D721Med (cell line): ENCODE results near the gene LCT.

ENCODE experiments used
- DNase-seq: peaks from one replicate; pipeline ENCODE4 v3.0.0; 2011; ENCODE audit warnings: low spot score; ENCODE audit not compliant: insufficient read length
- FAIRE-seq: peaks from 2 replicates; lab custom pipeline; 2011; peaks lifted over from hg19 to GRCh38; lab: Jason Lieb, UNC
- TF ChIP-seq, protein P1 (sequence below): IDR thresholded peaks from 2 replicates; pipeline ENCODE4 v1.5.1; 2012; ENCODE audit warnings: mild to moderate bottlenecking, control low read depth; ENCODE audit not compliant: insufficient read depth; ENCODE audit errors: missing control alignments

Gene LCT

GRCh38 chr2:135786823-135787222 is 50.2 kb downstream of the LCT start:
- FAIRE-seq (peak; percentile 60), DNase-seq (no peak)
- TF ChIP-seq, protein P1, sequence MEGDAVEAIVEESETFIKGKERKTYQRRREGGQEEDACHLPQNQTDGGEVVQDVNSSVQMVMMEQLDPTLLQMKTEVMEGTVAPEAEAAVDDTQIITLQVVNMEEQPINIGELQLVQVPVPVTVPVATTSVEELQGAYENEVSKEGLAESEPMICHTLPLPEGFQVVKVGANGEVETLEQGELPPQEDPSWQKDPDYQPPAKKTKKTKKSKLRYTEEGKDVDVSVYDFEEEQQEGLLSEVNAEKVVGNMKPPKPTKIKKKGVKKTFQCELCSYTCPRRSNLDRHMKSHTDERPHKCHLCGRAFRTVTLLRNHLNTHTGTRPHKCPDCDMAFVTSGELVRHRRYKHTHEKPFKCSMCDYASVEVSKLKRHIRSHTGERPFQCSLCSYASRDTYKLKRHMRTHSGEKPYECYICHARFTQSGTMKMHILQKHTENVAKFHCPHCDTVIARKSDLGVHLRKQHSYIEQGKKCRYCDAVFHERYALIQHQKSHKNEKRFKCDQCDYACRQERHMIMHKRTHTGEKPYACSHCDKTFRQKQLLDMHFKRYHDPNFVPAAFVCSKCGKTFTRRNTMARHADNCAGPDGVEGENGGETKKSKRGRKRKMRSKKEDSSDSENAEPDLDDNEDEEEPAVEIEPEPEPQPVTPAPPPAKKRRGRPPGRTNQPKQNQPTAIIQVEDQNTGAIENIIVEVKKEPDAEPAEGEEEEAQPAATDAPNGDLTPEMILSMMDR, result no peak

DNA sequence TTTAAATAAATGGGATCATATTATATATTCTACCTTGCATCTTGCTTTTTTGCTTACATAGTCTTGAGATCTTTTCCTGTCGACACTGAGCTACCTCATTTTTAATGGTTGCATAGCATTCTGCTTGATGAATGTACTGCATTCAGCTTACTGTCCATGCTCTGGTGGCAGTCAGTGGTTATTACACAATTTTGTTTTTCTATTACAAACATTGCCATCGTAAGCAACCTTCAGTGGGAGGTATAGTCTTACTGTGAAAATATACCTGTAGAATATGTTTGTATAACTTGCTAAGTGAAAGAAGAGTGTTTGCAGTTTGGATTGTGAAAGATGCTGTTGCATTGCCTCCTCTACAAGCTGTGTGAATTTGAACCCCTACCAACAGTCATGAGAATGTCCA is 52.0 kb downstream of the LCT start:
- no peak for DNase-seq
- FAIRE-seq, result peak; percentile 35
- TF ChIP-seq, protein P1, result no peak

DNA sequence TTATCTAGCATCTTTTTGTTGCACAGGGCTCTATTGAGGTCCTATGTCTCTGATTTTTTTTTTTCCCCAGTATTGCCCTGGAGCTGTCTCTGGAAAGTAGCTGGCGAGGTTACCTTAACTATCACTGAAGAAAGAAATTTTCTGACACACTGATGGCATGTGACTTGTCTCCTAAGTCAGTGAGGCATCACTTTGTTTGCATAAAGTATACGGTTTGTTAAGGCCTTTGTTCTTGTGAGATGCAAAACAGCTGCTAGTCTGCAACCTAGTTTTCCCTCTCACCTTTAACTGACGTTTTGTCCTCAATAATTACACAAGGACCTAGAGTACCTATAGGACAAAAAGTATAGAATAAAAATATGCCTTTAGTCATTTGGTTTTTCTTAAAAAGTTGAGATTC is 53.5 kb downstream of the LCT start:
- peak; percentile 6 for FAIRE-seq
- TF ChIP-seq, protein P1, result no peak
- no peak for DNase-seq

DNA sequence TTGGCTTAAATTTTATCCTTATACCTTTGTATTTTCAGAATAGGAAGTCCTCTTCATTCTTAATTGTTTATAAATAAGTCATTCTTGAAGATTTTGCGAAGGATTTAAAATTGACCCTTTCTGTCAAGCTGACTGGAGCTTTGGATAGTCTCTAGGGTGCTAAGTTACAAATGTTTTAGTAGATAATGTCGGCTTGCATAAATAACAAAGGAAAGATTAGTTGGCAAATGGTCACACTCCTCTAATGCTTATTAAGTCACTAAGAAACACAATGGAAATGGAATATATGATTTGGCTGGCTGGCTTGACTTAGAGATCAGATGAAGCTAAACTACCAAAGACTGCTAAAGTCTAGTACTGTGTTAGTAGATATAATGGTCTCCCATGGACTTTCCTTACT is 54.8 kb downstream of the LCT start:
- DNase-seq (no peak), FAIRE-seq (peak; percentile 66)
- TF ChIP-seq, protein P1, result no peak

DNA sequence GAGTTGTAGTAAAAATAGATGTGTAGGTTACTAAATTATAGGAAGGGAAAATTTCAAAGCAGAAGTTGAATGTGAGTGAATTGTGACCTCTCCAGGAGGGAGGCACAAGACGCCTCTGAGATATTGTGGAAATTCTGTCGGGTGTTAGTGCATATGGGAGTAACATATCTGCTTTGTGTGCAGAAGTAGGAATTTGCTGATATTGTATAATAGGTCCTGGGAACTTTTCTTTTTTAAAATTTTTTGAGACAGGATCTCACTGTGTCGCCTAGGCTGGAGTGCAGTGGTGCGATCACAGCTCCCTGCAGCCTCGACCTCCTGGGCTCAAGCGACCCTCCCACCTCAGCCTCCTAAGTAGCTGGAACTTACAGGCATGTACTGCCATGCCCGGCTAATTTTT is 60.6 kb downstream of the LCT start:
- DNase-seq (no peak), FAIRE-seq (no peak)
- TF ChIP-seq, protein P1, result no peak

- DNase-seq (no peak), FAIRE-seq (peak; percentile 6)
Observed at GRCh38 chr2:135775420-135775819, 61.6 kb downstream of the LCT start.

GRCh38 chr2:135773917-135774316 is 63.1 kb downstream of the LCT start:
- TF ChIP-seq, protein P1, result no peak
- peak; percentile 51 for FAIRE-seq
- no peak for DNase-seq

More at GRCh38 chr2:135775420-135775819, 61.6 kb downstream of the LCT start:
- TF ChIP-seq, protein P1, result no peak
